Muscle of arm (tissue), 12 donors: ENCODE data around the gene EIF4H. TPM values are rescaled to one million over a fixed set of nuclear protein-coding genes. Genes with fewer than 3 reads are reported as not detected.
A peak's percentile ranks its signal among the peaks of the same experiment; 100 is the strongest.
"Not testable (repeated sequence)": the region's sequence is repeated elsewhere in the genome, so short reads cannot be mapped to it uniquely, and the experiment has no call there.

Experiments used
- DNase-seq: peaks from one replicate; pipeline ENCODE4 v3.0.0-alpha.2; 2013
- polyA plus RNA-seq, 12 donors: library from polyadenylated mRNA; unstranded; fragments of 120-200 nt; gene quantifications; one replicate each; pipeline ENCODE4 v1.2.1, GENCODE V29; 2013; ENCODE audit not compliant: insufficient read length in 12 of 12

Gene EIF4H
- polyA plus RNA-seq, 12 donors, result 170 to 283 (median 213) TPM

DNA sequence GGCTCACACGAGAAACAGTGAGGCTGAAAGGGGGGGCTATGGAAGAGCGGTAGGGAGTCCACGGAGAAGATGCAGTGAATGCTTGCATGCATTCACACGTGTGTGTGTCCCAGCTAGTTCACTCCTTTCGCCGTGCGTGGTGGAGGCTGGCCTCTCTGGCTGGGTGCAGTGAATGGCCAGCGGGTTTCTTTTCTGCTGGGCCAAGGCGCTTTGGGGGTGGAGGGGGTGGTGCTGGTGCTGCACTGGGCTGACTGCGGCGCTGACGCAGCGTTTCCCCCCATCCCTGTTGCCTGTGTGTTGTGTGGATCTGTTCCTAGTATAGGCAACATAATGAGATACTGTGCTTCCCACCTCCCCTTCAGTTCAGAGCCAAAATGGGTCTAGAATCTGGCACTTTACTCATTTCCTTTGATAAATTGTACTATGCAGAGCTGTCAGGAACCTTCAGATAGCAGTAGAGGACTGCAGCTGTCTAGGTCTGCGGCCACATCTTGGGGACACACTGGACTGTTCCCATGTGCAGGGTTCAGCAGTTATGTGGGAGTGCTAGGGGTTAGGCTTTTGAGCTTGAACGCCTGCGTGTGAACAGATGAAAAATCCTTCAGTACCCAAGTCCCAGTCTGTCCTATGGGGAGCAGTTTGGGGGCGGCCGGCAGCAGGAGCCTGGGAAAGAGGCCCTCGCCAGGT lies 22.0 kb downstream of the EIF4H start:
- not testable (repeated sequence) for DNase-seq

DNA sequence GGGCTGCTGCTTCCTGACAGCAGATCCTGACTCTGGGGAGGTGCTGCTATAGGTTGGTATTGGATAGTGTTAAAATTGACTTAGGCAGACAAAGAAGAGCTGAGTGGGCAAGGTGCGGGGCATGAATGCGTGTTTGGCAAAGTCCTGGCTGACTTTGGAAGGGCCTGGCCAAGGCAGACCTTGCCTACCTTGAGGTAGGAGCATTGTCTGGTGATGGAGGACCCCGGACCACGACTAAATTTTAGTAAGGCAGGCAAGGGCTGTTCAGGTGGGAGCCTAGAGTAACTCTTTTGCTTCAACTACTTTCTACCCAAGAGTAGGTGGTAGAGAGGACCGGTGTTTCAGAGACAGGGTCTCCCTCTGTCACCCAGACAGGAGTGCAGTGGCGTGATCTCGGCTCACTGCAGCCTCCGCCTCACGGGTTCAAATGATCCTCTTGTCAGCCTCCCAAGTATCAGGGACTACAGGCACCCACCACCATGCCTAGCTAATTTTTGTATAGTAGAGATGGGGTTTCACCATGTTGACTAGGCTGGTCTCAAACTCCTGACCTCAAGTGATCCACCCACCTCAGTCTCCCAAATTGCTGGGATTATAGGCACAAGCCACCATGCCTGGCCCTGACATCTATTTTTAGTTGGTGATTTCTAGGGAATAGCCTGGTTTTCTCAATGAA lies 23.4 kb downstream of the EIF4H start:
- DNase-seq, result no peak

DNA sequence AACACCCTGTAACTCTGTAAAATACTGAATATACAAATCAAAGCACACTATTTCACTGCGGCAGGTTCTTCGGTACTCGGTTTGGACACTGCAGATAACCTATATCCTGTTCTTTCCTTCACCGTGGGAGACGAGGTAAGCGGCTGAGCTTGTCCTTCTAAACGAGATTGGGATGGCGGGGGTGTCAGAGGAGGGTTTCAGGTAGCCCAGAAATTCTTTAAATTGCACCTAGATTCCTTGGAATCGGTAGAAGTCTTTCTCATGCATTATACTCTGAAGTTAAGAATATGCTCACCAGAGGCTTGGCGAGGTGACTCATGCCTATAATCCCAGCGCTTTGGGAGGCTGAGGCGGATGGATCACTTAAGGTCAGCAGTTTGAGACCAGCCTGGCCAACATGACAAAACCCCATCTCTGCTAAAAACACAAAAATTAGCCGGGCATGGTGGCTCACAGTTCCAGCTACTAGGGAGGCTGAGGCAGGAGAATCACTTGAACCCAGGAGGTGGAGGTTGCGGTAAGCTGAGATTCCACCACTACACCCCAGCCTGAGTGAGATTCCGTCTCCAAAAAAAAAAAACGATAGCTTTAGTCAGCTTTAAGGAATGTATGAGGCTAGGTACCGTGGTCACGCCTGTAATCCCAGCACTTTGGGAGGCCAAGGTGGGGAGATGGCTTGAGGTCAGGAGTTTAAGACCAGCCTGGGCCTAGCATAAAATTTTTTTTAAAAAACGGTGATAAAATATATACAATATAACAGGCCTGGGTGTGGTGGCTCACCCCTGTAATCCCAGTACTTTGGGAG lies 25.6 kb downstream of the EIF4H start:
- DNase-seq, result no peak

DNA sequence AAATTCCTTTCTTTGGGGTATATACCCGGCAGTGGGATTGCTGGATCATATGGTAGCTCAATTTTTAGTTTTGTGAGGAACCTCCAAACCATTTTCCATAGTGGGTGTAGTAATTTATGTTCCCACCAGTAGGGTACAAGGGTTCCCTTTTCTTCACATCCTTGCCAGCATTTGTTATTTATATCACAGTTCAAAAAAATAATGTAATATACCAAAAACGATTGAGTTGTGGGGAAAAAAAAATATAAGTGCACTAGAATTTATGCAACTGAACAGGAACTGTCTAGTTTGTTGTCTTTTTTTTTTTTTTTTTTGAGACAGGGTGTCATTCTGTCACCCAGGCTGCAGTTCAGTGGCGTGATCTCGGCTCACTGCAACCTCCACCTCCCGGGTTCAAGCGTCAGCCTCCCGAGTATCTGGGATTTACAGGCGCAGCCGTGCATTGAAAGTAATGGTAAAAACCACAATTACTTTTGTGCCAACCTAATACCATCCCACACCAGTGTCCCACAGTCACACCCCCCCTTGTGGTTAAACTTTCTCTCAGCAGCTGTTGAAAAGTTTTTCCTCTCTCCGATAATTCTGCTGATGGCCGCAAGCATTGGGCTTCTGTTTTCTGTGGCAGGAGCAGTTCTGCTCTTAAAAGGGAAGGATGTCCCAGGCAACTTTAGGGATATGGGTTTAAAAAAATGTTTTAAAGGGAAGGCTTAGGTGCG lies 28.8 kb downstream of the EIF4H start:
- DNase-seq, result peak; percentile 37

DNA sequence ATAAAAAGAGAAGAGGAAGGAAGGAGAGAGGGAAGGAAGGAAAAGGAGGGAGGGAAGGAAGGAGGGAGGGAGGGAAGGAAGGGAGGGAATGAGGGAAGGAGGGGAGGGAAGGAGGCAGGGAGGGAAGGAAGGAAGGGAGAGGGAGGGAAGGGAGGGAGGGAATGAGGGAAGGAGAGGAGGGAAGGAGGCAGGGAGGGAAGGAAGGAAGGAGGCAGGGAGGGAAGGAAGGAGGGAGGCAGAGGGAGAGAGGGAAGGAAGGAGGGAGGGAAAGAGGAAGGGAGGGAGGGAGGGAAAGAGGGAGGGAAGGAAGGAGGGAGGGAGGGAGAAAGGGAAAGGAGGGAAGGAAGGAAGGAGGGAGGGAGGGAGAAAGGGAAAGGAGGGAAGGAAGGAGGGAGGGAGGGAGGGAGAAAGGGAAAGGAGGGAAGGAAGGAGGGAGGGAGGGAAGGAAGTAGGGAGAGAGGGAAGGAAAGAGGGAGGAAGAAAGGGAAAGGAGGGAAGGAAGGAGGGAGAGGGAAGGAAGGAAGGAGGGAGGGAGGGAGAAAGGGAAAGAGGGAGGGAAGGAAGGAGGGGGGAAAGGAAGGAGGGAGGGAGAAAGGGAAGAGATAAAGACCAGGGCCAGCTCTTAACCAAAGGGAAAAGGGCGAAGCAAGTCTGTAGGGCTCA lies 29.9 kb downstream of the EIF4H start:
- no peak for DNase-seq

DNA sequence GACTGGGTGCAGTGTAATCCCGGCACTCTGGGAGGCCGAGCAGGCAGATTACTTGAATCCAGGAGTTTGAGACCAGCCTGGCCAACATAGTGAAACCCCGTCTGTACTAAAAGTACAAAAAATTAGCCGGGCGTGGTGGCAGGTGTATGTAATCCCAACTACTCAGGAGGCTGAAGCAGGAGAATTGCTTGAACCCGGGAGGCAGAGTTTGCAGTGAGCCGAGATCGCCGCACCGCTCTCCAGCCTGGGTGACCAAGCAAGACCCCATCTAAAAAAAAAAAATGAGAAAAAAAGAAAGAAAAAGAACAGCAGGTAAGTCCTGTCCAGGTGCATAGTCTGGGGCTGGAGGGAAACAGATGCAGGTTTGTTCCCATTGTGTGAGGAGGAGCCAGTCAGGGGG lies 31.9 kb downstream of the EIF4H start:
- DNase-seq, result not testable (repeated sequence)

DNA sequence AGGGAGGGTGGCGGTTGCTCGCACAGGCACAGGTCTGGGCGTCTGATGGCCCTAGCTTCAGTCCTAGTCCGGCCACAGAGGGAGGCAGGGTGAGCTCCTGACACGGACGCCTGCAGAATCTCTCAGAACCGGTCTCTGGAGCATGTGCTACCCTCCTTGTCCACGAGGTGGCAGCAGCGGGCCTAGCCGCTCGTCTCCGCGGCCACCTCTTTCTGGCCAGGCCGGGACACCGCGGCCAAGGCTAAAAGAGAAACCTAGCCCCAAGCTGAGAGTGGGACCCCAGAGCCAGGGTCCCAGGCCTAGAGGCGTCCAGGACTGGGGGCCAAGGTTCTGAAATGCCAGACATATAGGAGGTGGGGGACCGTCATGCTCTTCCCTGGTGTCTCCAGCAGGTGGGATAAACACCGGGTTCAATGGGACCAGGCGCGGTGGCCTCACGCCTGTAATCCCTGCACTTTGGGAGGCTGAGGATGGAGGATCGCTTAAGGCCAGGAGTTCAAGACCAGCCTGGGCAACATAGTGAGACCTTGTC lies 32.5 kb downstream of the EIF4H start:
- peak; percentile 81 for DNase-seq

DNA sequence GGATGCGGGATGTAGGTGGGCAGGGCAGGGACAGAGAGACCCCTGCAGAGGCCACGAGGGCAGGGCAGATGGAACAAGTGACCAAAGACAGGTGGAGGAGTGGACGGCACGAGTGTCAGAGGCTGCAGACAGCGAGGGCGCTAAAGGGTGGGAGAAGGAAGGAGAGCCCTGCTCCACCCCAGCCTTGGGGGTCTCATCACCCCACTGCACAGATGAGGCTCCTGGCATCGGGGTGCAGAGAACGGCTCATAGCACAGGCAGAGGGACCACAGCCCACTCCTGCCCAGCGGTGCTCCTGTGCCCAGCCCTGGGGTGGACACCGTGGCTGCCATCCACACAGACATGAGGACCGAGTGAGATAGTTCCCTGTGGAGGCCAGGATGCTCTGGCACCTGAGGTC lies 33.4 kb downstream of the EIF4H start:
- DNase-seq, result no peak

DNA sequence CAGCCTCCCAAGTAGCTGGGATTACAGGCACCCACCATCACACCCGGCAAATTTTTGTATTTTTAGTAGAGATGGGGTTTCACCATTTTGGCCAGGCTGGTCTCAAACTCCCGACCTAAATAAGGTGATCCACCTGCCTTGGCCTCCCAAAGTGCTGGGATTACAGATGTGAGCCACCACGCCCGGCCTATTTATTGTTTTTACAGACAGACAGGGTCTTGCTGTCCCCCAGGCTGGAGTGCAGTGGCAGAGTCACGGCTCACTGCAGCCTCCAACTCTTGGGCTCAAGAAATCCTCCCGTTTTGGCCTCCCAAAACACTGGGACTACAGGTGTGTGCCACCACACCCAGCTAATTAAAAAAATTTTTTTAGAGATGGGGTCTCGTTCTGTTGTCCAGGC lies 34.1 kb downstream of the EIF4H start:
- DNase-seq, result not testable (repeated sequence)

DNA sequence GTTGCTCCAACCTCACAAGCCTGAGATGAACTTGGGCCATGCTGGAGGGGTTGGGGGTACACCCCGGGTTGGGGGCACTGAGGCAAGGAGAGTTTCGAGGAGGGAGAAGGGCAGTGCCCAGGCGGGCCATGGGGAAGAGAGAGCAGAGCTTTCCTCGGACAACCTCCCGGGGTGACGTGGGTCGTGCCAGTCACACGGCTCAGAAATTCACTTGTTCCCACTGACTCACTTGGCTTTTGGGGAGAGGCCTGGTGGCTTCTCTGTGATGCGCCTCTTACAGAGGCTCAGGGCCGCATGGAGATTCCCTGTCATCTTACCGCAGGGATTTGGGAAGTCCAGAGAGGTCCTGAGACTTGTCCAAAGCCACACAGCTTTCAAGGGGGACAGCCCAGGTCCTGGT lies 38.5 kb downstream of the EIF4H start:
- no peak for DNase-seq

DNA sequence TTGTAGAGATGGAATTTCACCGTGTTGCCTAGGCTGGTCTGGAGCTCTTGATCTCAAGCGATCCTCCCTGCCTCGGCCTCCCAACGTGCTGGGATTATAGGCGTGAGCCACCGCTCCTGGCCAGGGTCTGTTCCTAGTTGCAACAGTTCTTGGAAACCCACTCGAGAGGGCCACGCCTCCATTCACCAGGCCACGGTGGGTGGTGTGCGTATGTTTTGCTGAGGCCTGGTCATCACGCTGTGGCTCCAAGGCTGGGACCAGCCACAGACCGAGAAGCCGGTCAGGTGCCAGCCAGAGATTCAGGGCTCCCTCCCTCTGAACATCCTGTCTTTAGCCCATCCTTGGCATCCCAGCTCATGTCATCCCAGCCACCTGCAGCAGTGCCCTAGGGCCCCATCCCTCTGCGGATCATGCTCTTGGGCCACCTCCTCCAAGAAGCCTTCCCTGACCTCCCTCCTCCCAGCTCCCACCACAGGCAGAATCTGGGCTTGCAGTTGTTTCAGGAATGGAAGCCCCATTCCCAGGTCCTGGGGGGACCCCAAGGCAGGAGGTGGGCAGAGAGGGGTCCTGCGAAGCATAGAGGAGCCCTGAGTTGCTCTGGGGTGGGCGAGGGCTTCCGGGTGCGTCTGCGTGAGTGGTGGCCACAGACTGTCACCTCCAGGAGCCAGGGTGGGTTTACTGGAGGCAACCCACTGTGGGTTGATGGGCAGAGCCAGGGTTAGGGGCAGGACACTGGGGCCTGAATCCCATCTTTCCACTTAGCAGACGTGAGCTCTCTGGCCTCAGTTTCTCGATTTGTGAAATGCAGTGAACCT lies 40.9 kb downstream of the EIF4H start:
- DNase-seq, result no peak

DNA sequence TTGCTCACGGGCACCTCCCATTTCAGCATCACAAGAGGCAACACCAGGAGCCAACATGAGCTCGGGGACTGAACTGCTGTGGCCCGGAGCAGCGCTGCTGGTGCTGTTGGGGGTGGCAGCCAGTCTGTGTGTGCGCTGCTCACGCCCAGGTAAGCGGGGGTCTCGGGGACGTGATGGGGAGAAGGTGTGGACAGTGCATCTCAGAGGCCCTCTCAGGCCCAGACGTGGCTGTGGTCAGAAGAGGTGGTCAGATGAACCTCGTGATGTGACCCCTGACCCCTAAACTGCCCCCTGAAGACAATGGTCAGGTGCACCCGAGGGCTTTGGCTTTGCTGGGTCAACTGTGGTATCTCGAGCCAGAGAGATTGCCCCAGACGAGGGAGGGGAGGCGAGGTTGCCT lies 41.8 kb downstream of the EIF4H start:
- no peak for DNase-seq

DNA sequence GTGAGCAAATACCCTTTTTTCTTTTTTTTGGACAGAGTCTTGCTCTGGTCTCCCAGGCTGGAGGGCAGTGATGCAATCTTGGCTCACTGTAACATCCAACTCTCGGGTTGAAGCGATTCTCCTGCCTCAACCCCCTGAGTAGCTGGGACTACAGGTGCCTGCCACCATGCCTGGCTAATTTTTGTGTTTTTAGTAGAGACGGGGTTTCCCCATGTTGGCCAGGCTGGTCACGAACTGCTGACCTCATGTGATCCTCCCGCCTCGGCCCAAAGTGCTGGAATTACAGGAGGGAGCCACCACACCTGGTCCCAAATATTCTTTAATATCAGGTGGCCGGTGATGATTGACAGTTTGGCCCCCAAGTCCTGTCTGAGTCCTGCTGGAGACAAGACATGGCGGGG lies 42.2 kb downstream of the EIF4H start:
- DNase-seq, result no peak

DNA sequence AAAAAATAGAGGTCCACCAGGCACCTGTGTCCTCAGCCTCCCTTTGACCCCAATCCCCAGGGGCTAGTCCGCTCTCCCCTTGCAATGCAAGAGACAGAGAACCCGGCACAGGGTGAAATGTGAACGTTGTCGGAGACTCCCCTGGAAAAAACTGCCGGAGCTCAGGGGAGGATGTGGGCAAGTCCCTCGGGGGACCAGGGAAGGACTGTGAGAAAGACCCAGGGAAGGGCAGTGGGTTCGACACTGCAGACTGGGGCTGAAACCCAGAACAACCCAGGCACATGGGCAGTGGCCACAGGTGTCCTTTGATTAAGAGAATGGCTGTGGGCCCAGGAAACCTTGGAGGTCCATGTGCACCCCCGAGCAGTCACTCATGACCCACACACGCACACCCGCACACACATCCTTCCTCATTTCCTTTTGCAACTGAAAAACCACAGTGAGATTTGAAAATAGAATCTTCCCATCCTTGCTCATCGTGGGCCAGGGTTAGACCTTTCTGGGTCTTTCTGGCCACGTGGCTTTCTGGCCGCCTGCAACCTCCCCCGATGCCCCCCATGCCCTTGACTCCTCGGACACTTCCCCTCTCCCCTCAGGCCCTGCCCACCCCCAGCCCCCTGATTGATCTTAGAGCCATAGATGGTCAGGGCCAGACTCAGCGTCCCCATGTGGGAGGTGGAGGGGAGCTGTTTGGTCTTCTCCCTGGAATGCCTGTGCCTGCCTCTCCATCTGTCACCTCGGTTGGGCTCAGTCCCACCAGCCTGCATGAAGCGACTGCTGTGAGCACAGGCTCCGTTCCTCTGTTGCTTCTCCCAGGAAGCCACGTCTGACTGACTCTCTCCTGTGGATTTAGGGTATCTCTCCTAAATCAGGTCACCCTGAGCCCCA lies 43.5 kb downstream of the EIF4H start:
- no peak for DNase-seq

DNA sequence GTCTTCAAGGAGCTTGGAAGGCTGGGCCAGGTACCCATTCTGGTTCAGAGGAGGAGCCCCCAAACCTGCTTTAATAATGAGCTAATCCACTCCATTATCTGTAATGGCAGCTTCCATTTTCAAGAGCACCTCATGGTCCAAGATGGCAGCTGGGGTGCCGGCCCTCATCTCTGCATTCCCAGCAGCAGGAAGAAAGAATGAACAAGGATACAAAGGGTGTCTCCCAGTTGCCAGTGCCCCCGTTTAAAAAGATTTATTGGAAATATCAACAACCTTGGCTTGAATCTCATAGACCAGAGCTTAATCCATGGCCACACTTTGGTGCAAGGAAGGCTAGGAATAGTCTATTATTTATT lies 44.2 kb downstream of the EIF4H start:
- DNase-seq, result no peak

DNA sequence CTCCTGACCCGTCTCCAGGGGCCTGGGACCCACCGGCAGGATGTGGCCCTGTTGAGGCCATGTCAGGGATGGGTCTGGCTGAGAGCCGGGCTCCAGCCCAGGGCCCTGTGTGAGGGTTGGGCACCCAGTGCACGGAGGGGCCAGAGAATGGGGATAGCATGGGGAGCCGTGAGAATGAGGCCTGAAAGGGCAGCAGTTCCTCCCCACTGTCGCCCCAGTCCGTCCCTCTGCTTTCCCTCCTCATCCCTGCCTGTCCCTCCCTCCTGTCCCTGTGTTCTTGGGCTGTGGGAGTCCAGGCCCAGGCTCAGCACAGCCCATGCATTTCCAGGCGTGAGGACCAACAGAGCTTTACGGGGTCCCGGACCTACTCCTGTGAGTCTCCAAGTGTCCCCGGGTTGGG lies 45.3 kb downstream of the EIF4H start:
- DNase-seq, result no peak

DNA sequence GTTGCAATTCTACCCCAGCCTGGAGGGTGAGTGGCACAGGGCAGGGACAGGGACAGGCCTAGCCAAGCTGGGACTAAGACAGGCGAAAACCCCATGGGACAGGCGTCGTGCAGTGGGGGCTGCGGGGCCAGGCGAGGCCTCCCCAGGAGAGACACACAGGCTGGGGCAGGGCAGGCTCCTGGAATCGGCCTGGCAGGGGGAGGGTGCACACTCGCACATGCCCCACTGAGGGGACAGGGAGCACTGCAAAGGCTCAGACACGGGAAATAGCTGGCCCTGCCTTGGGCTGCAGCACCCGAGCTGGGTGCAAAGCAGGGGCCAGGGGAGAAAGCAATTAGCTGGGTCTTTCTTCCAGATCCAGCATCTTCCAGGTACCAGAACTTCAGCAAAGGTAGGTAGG lies 46.1 kb downstream of the EIF4H start:
- DNase-seq, result no peak

DNA sequence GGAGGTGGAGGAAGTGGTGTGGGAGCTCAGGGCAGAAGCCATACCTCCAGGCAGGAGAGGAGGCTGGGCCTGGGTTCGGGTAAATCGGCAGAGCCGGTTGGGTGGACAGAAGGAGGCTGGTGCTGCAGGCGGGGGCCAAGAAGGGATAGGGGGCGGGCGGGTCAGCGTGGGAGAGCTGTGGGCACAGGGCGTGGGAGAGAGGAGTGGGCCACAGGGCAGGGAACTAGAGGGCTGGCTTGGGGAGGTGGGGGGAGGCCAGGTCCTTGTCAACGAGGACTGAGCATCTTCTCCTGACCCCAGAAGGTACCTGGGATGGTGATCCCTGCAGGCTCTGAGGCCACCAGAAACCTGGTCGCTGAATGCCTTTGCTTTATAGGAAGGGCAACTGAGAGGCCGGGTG lies 47.6 kb downstream of the EIF4H start:
- DNase-seq, result no peak

DNA sequence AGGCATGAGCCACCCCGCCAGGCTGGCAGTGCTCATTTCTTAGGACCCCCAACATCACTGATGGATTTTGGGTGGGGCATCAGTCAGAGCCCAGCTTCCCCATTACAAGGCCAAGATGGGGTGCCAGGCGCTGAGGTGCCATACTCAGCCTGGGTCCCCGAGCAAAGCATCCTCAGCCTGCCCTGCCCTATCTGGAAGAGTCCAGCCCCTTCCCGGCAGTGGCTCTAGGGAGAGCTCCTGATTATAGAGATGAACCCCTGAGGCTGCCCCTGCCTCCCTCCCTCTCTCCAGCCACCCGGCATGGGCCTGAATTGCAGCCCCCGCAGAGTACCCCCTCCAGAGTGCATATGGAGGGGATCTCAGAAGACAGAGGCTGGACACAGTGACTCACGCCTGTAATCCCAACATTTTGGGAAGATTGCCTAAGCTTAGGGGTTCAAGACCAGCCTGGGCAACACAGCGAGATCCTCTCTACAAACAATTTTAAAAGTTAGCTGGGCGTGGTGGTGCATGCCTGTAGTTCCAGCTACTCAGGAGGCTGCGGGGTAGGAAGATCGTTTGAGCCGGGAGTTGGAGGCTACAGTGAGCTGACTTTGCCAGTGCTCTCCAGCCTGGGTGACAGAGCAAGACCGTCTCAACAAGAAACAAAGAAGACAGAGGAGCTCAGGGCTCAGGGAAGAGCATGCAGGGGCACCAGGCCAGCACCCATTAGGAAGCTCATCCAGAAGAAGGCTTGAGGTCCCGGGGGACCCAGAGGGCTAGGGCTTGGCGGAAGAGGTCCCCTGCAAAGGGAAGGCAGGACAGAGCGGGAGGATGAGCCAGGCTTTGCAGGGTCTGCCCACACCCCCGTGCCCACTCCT lies 48.9 kb downstream of the EIF4H start:
- no peak for DNase-seq
